ENCODE results near the gene SEC62. TPM values are rescaled to one million over a fixed set of nuclear protein-coding genes. Genes with fewer than 3 reads are reported as not detected.
"Not testable (repeated sequence)": the region's sequence is repeated elsewhere in the genome, so short reads cannot be mapped to it uniquely, and the experiment has no call there.

Gene SEC62
- total and polyA plus RNA-seq, 9 of the 15 experiments (the other 6 are each of a cell fraction or from before 2014, with no cell fraction given), result 34.5 to 152 (median 51.8) TPM

GRCh38 chr3:170016057-170016456, 49.5 kb downstream of the SEC62 start:
- TF ChIP-seq CCAR2 (IDR thresholded peaks at IDR 0.05; ENCODE audit: low read depth, low read length) (no peak), GABPA (tag; conservative IDR thresholded peaks at IDR 0.05; ENCODE audit: low read depth) (no peak), ZNF780A (CRISPR knock-in tag; IDR thresholded peaks at IDR 0.05) (no peak), TSC22D4 (tag; IDR thresholded peaks at IDR 0.05) (no peak), POLR2A (conservative IDR thresholded peaks at IDR 0.05) (no peak), E2F5 (CRISPR knock-in tag; IDR thresholded peaks at IDR 0.05) (no peak)
- ATAC-seq (no peak), DNase-seq (ENCODE audit: extremely low read depth in 1 of 4, low spot score in 3 of 4) (no peak), FAIRE-seq (no peak)
- Histone ChIP-seq H3K9ac (ENCODE audit: insufficient read depth in 1 of 2, low read depth in 2 of 2, low read length in 2 of 2) (no peak overlapping the region), H3K79me2 (ENCODE audit: control insufficient read depth, insufficient read depth, low read length) (no peaks in the 10 kb centered on the region), H3K4me1 (replicated peaks in 1 of 2; ENCODE audit: control insufficient read depth in 2 of 2, insufficient read depth in 2 of 2, low read length in 2 of 2) (no peaks in the 10 kb centered on the region; a peak in 1 of 5 replicates), H3K9me3 (replicated peaks; ENCODE audit: control insufficient read depth, insufficient read depth, low read depth, low read length) (no peaks in the 10 kb centered on the region), H3K9me1 (ENCODE audit: control insufficient read depth, insufficient read depth, low read length) (no peaks in the 10 kb centered on the region), H3K4me3 (no peak overlapping the region), H3K4me2 (ENCODE audit: insufficient read depth, low read length) (no peak overlapping the region), H3K27me3 (ENCODE audit: control insufficient read depth in 2 of 2, insufficient read depth in 2 of 2, low read length in 2 of 2) (peaks cover 0 to 4% of the 10 kb centered on the region in 2 experiments; a peak in 1 of 5 replicates), H2AFZ (ENCODE audit: low read depth, low read length) (no peak overlapping the region), H4K20me1 (replicated peaks; ENCODE audit: control insufficient read depth, insufficient read depth, low read length) (no peaks in the 10 kb centered on the region), H3K36me3 (ENCODE audit: control insufficient read depth, insufficient read depth, low read length) (no peaks in the 10 kb centered on the region), H3K27ac (ENCODE audit: extremely low read depth, low read depth, low read length) (no peak overlapping the region)
- ChIA-PET POLR2A (no interaction called here), CTCF (ENCODE audit: low intra/inter-chr PET ratio) (no interaction called here)
- BruUV-seq (replicated peaks), result no TSS peak
- WGBS (ENCODE audit: insufficient coverage, low coverage, missing lambda C conversion rate), result 10% methylated on average over 3 of the region's 3 CpGs
- intact Hi-C loops (cut with micrococcal nuclease), result no loop called here
- in situ Hi-C loops (cut with MboI), result no loop called here

GRCh38 chr3:170019306-170019705, 52.7 kb downstream of the SEC62 start:
- H3K9ac ChIP-seq (ENCODE audit: insufficient read depth in 1 of 2, low read depth in 2 of 2, low read length in 2 of 2); DNase-seq (ENCODE audit: extremely low read depth in 1 of 4, low spot score in 3 of 4); ATAC-seq; CTCF ChIA-PET (ENCODE audit: low intra/inter-chr PET ratio); H3K4me3 ChIP-seq; H3K4me2 ChIP-seq (ENCODE audit: insufficient read depth, low read length); intact Hi-C loops (cut with micrococcal nuclease); FAIRE-seq; BruUV-seq (replicated peaks); H3K36me3 ChIP-seq (ENCODE audit: control insufficient read depth, insufficient read depth, low read length); H3K4me1 ChIP-seq (replicated peaks in 1 of 2; ENCODE audit: control insufficient read depth in 2 of 2, insufficient read depth in 2 of 2, low read length in 2 of 2); H3K9me3 ChIP-seq (replicated peaks; ENCODE audit: control insufficient read depth, insufficient read depth, low read depth, low read length); H3K79me2 ChIP-seq (ENCODE audit: control insufficient read depth, insufficient read depth, low read length); in situ Hi-C loops (cut with MboI); H3K9me1 ChIP-seq (ENCODE audit: control insufficient read depth, insufficient read depth, low read length); H3K27ac ChIP-seq (ENCODE audit: extremely low read depth, low read depth, low read length); H2AFZ ChIP-seq (ENCODE audit: low read depth, low read length); H3K27me3 ChIP-seq (ENCODE audit: control insufficient read depth in 2 of 2, insufficient read depth in 2 of 2, low read length in 2 of 2); POLR2A ChIA-PET; H4K20me1 ChIP-seq (replicated peaks; ENCODE audit: control insufficient read depth, insufficient read depth, low read length): not testable (repeated sequence)
- 12% methylated on average over 4 of the region's 4 CpGs for WGBS (ENCODE audit: insufficient coverage, low coverage, missing lambda C conversion rate)
